Choroid plexus epithelial cell (primary cell): Measurements from ENCODE around the gene ARMC6.

ENCODE experiments used
- DNase-seq: peaks from one replicate; pipeline ENCODE4 v3.0.0-alpha.2; 2010; ENCODE audit warnings: low read depth
- H3K4me3 ChIP-seq: 2 replicates; pipeline ENCODE4 v1.5.1; 2011; ENCODE audit warnings: low read depth, mild to moderate bottlenecking, control low read depth, low read length, moderate library complexity
- CTCF ChIP-seq: conservative IDR thresholded peaks from 2 replicates; pipeline ENCODE4 v1.5.1; 2011; ENCODE audit warnings: low read depth, mild to moderate bottlenecking, control low read depth, inconsistent platforms, low read length, moderate library complexity

ARMC6 gene

GRCh38 chr19:19081642-19082151, 48.3 kb downstream of the ARMC6 start:
- no peak for TF ChIP-seq CTCF
- DNase-seq = no peak
- no peak overlapping the region for H3K4me3 ChIP-seq

- DNase-seq = no peak
- no peak overlapping the region for H3K4me3 ChIP-seq
- TF ChIP-seq CTCF = no peak
Observed at GRCh38 chr19:19083413-19084178, 50.2 kb downstream of the ARMC6 start.

- no peak for TF ChIP-seq CTCF
- no peak overlapping the region for H3K4me3 ChIP-seq
- no peak for DNase-seq
Observed at GRCh38 chr19:19087676-19088075, 54.3 kb downstream of the ARMC6 start.

- TF ChIP-seq CTCF = no peak
- no peak for DNase-seq
- H3K4me3 ChIP-seq = no peak overlapping the region
Observed at GRCh38 chr19:19094513-19094912, 61.1 kb downstream of the ARMC6 start.

- DNase-seq = no peak
- no peak for TF ChIP-seq CTCF
- no peak overlapping the region for H3K4me3 ChIP-seq
Observed at GRCh38 chr19:19095691-19096090, 62.3 kb downstream of the ARMC6 start.

GRCh38 chr19:19096641-19097627, 63.5 kb downstream of the ARMC6 start:
- TF ChIP-seq CTCF = no peak
- H3K4me3 ChIP-seq = no peak overlapping the region
- DNase-seq = no peak
